HG03097 (cell line): Measurements from ENCODE around the gene KLK6.

Experiments
- ATAC-seq: cut with Tn5 transposase; IDR thresholded peaks from one replicate; pipeline ENCODE4 v1.9.1; 2021; ENCODE audit not compliant: unreplicated experiment, low FRiP score

The KLK6 gene

GRCh38 chr19:50969413-50969760 lies at the start of gene KLK6:
Gene KLK6, minus strand, starts transcription at chr19:50969591. Its CDS starts 1,487 bp downstream, at chr19:50968104.
- no peak for ATAC-seq

GRCh38 chr19:51018745-51019543 lies 49.6 kb upstream of the KLK6 start:
- ATAC-seq = no peak

GRCh38 chr19:51016798-51017683 lies 47.6 kb upstream of the KLK6 start:
- no peak for ATAC-seq

GRCh38 chr19:51015691-51016267 lies 46.4 kb upstream of the KLK6 start:
- ATAC-seq = no peak

- ATAC-seq = no peak
These were observed 44.9 kb upstream of the KLK6 start for GRCh38 chr19:51014242-51014641.

GRCh38 chr19:51012661-51013190 lies 43.3 kb upstream of the KLK6 start:
- no peak for ATAC-seq

- ATAC-seq = no peak
These were observed 40.8 kb upstream of the KLK6 start for GRCh38 chr19:51010066-51010795.

- no peak for ATAC-seq
These were observed 39.9 kb upstream of the KLK6 start for GRCh38 chr19:51009061-51009891.

- ATAC-seq = no peak
These were observed 38.1 kb upstream of the KLK6 start for GRCh38 chr19:51007488-51007887.

- no peak for ATAC-seq
These were observed 37.0 kb upstream of the KLK6 start for GRCh38 chr19:51006406-51006805.

GRCh38 chr19:51005248-51005647 lies 35.9 kb upstream of the KLK6 start:
- no peak for ATAC-seq

- ATAC-seq = no peak
These were observed 33.9 kb upstream of the KLK6 start for GRCh38 chr19:51003316-51003715.

GRCh38 chr19:51002542-51003311 lies 33.3 kb upstream of the KLK6 start:
- no peak for ATAC-seq

- no peak for ATAC-seq
These were observed 32.7 kb upstream of the KLK6 start for GRCh38 chr19:51002089-51002532.

GRCh38 chr19:51001515-51001914 lies 32.1 kb upstream of the KLK6 start, which contains the start of gene KLK8:
Gene KLK8, minus strand, starts transcription at chr19:51001604. Its CDS starts 437 bp downstream, at chr19:51001167.
- ATAC-seq = no peak

GRCh38 chr19:51000981-51001380 lies 31.6 kb upstream of the KLK6 start:
- ATAC-seq = no peak

GRCh38 chr19:51000426-51000825 lies 31.0 kb upstream of the KLK6 start:
- ATAC-seq = no peak

- no peak for ATAC-seq
These were observed 29.3 kb upstream of the KLK6 start for GRCh38 chr19:50998686-50999085.

GRCh38 chr19:50998061-50998460 lies 28.7 kb upstream of the KLK6 start:
- no peak for ATAC-seq
